GM19193 (cell line): ENCODE results near the gene SLC43A2.

Source experiments
- POLR2A ChIP-seq: IDR thresholded peaks from 4 replicates; pipeline ENCODE4 v1.6.1; 2011; ENCODE audit not compliant: insufficient read depth, insufficient read length; ENCODE audit errors: extremely low read depth

The SLC43A2 gene

GRCh38 chr17:1612400-1612799 is 16.2 kb downstream of the SLC43A2 start:
- TF ChIP-seq POLR2A: no peak

- TF ChIP-seq POLR2A: no peak
Measured at GRCh38 chr17:1611715-1612114, 16.9 kb downstream of the SLC43A2 start.

- no peak for TF ChIP-seq POLR2A
Measured at GRCh38 chr17:1608676-1609075, 20.0 kb downstream of the SLC43A2 start.

GRCh38 chr17:1607971-1608320 is 20.7 kb downstream of the SLC43A2 start:
- TF ChIP-seq POLR2A: no peak

- peak; percentile 7 for TF ChIP-seq POLR2A
Measured at GRCh38 chr17:1606352-1606985, 22.2 kb downstream of the SLC43A2 start.

- TF ChIP-seq POLR2A: no peak
Measured at GRCh38 chr17:1605681-1606351, 22.8 kb downstream of the SLC43A2 start.

GRCh38 chr17:1604831-1605528 is 23.7 kb downstream of the SLC43A2 start:
- TF ChIP-seq POLR2A: no peak

- no peak for TF ChIP-seq POLR2A
Measured at GRCh38 chr17:1601571-1601970, 27.1 kb downstream of the SLC43A2 start.

- no peak for TF ChIP-seq POLR2A
Measured at GRCh38 chr17:1598399-1599095, 30.1 kb downstream of the SLC43A2 start.

GRCh38 chr17:1597861-1598342 is 30.7 kb downstream of the SLC43A2 start:
- TF ChIP-seq POLR2A: no peak

GRCh38 chr17:1593630-1593931 is 35.1 kb downstream of the SLC43A2 start:
- TF ChIP-seq POLR2A: no peak

GRCh38 chr17:1592751-1593629 is 35.6 kb downstream of the SLC43A2 start:
- TF ChIP-seq POLR2A: peak; percentile 36

- TF ChIP-seq POLR2A: no peak
Measured at GRCh38 chr17:1591474-1592090, 37.1 kb downstream of the SLC43A2 start.

- no peak for TF ChIP-seq POLR2A
Measured at GRCh38 chr17:1590747-1591473, 37.7 kb downstream of the SLC43A2 start.

- TF ChIP-seq POLR2A: no peak
Measured at GRCh38 chr17:1590029-1590746, 38.4 kb downstream of the SLC43A2 start.
